Medulla oblongata (tissue), 1 donor: ENCODE data around the gene ADAM11.

Source experiments
- DNase-seq: peaks from one replicate; pipeline ENCODE4 v3.0.0-alpha.2; 2015; ENCODE audit errors: extremely low spot score

The ADAM11 gene

DNA sequence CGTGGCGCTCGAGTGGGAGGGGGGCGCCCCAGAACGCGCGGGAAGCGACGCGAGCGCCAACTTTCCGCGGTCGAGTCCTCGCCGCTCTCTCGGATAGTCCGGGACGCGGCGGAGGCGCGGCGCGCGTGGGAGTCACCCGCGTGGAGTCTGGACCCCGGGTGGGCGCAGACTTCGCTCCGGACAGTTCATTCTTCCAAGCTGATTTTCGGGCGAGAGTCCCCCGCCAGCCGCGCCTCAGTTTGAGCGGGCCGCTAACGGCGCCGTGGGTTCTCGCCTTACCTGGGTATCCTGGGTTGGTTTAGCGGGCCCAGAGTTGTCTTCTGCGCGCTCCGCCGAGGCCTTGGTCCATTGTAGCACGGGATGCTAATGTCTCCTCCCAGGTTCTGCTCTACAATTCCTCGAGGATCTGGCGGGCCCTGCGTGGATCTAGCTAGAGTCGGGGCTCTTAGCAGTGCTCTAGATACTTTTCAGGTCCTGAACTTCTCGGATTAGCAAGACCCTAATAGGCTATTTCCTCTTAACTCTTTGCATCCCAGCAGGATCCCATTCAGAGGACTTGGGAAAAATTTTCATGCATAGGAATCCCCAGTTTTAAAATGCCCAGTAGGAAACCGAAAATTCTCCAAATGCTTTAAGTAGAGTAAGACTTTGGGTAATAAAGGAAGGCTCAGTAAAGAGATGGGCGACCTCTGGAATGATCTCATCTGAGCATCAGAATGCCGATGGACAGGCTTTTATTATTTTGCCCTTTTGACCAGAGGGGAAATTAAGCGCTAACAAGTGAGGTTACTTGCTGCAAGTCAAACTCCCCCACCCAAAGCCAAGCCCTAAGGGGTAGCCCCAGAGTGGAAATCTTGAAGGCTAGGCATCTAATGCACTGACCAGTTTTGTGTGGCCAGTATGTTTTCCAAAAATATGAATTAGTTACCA is 71.8 kb downstream of the ADAM11 start:
- no peak for DNase-seq

DNA sequence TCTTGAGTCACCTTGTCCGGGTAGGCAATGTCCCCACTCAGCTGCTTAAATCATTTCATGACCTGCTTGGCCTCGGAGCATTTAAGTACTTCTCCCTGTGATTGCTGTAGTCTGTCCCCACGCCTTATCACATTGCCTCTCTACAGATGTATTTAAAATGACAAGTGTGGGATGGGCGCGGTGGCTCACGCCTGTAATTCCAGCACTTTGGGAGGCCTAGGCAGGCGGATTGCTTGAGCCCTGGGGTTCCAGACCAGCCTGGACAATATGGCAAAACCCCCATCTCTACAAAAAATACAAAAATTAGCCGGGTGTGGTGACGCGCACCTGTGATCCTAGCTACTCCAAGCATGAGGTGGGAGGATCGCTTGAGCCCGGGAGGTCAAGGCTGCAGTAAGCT is 72.6 kb downstream of the ADAM11 start:
- DNase-seq, result no peak
